Heart left ventricle (tissue), 16 donors: ENCODE data around the gene CADPS2. TPM values are rescaled to one million over a fixed set of nuclear protein-coding genes. Genes with fewer than 3 reads are reported as not detected.
A peak's percentile ranks its signal among the peaks of the same experiment; 100 is the strongest.

Source experiments
- ATAC-seq, 4 donors: fragments of 200-7000 bp; cut with Tn5 transposase; one replicate each; pipeline ENCODE4 v1.9.1; 2020 to 2022; ENCODE audit warnings: moderate library complexity in 4 of 4, mild to moderate bottlenecking in 3 of 4, moderate number of reproducible peaks in 1 of 4
- DNase-seq, 5 donors: peaks; one replicate each; pipeline ENCODE4 v3.0.0-alpha.2; 2020
- H3K27ac ChIP-seq, 12 donors: fragments of 200-600 bp; sonication (generic) in 4 of 12; one replicate each; pipeline versions ENCODE4 v1.5.0 to v1.8.0; 2016 to 2022; ENCODE audit warnings: mild to moderate bottlenecking in 2 of 12
- H3K27me3 ChIP-seq, 9 donors: fragments of 200-600 bp; sonication (generic) in 2 of 9; one replicate each; pipeline versions ENCODE4 v1.5.1 to v1.8.0; 2016 to 2022; ENCODE audit warnings: mild to moderate bottlenecking in 3 of 9
- H3K36me3 ChIP-seq, 9 donors: fragments of 200-600 bp; sonication (generic) in 2 of 9; one replicate each; pipeline versions ENCODE4 v1.5.0 to v1.8.0; 2018 to 2022; ENCODE audit warnings: mild to moderate bottlenecking in 2 of 9
- H3K4me1 ChIP-seq, 12 donors: fragments of 200-600 bp; sonication (generic) in 4 of 12; one replicate each; pipeline versions ENCODE4 v1.5.0 to v1.8.0; 2016 to 2022; ENCODE audit warnings: mild to moderate bottlenecking in 3 of 12
- H3K4me3 ChIP-seq, 12 donors: fragments of 200-600 bp; sonication (generic) in 4 of 12; one replicate each; pipeline versions ENCODE4 v1.5.0 to v1.8.0; 2017 to 2022; ENCODE audit warnings: mild to moderate bottlenecking in 9 of 12, moderate library complexity in 4 of 12
- H3K9me3 ChIP-seq, 12 donors: fragments of 200-600 bp; sonication (generic) in 4 of 12; one replicate each; pipeline versions ENCODE4 v1.5.0 to v1.8.0; 2016 to 2022; ENCODE audit warnings: mild to moderate bottlenecking in 1 of 12
- POLR2A ChIP-seq, 2 donors: fragments of 450-650 bp; IDR thresholded peaks; one replicate each; pipeline ENCODE4 v1.6.1; 2017; ENCODE audit warnings: antibody characterized with exemption in 2 of 2, mild to moderate bottlenecking in 2 of 2, moderate library complexity in 2 of 2
- WGBS, 4 donors: extraction: QIAGEN DNeasy Blood & Tissue Kit in 2 of 4; methylation state at CpG; one replicate each; pipeline versions ENCODE4 v1.1.5 to v1.1.7; 2013 to 2018; 5-methylcytosine and 5-hydroxymethylcytosine counted together
- intact Hi-C, 10 donors: fragments of 100-400 bp; cut with DNase I; formaldehyde crosslinking; loops; one replicate each; pipeline versions ENCODE4 v1.11.1 to v1.14.2; 2022
- polyA plus RNA-seq, 2 donors: library from polyadenylated mRNA; stranded (reverse); fragments of 200-250 nt; gene quantifications; one replicate each; pipeline ENCODE4 v1.2.3, GENCODE V29; 2013
- total RNA-seq, 9 donors: library from RNA; depleted of rRNA in 2 of 9; stranded (reverse); fragments of >200 nt in 2 of 9; fragmentation: NEBNext Ultra II Directional in 3 of 9; extraction: Animal tissue kit (Norgen Biotek cat#: 25700) in 3 of 9; gene quantifications; one replicate each; pipeline versions ENCODE4 v1.1.0 to v1.2.4, GENCODE V29; 2016 to 2023
- TF ChIP-seq, protein P1 (sequence below), 12 donors: fragments of 200-600 bp; sonication (generic) in 4 of 12; IDR thresholded peaks; one replicate each; pipeline versions ENCODE4 v1.5.0 to v1.8.0; 2018 to 2022; ENCODE audit warnings: antibody characterized with exemption in 12 of 12, mild to moderate bottlenecking in 5 of 12
- donor health status: ischemic (EF 13 %, LVEDD 7.1; RV severe dilation, severe dysfunction).
- donor health status: healthy with polysubstance abuse.
- donor health status: DM: no; HTN: yes; CAD: no.
- donor health status: DM: no; HTN: no; CAD: no.
- donor health status: ischemic (EF 25% LVEDD 6.9; RV normal size, moderate dysfunction).
- donor health status: ischemic (EF 25% LVEDD 5.7; RV mildly dilated, moderate dysfunction).
- donor health status: healthy.
- donor health status: DM: yes; HTN: yes; CAD: no.
- donor health status: ischemic (EF 35%, LVEDD 5.7; RV mildly dilated, moderate dysfunction).
- donor health status: nonischemic (EF 11% LVEDD 7.7; RV severe dilation, severe dysfunction).
- donor health status: DM: yes; HTN: yes; CAD: no.
- donor health status: PGD.
- donor health status: ischemic (EF 29% LVEDD 5.4; RV normal size, mild dysfunction).
- donor health status: nonischemic (EF 23%, LVEDD 6.1; RV moderate dilation, normal function).

The CADPS2 gene
- total and polyA plus RNA-seq, 11 donors, result 6.5 to 29.0 (median 10.3) TPM

DNA sequence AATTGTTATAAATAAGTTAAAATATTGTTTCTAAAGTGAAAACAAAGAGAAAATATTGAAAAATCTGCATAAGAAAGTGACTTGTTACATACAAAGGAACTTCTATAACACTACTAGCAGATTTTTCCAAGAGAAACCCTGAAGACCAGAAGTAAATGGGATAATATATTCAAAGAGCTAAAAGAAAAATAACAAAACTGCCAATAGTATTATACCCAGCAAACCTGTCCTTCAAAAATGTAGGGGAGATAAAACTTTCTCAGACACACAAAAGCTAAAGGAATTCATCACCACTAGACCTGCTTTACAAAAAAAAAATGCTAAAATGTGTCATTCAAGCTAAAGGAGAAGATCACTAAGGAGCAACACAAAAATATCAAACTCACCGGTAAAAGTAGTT, 17.0 kb downstream of the CADPS2 start:
- ATAC-seq (no peak), DNase-seq (no peak)
- Histone ChIP-seq H3K36me3 (no peaks in the 10 kb centered on the region), H3K9me3 (peaks cover 0 to 38% (median 21%) of the 10 kb centered on the region in 12 donors), H3K27ac (no peak overlapping the region), H3K4me1 (peaks cover 0 to 17% (median 3%) of the 10 kb centered on the region in 12 donors), H3K4me3 (no peak overlapping the region), H3K27me3 (no peaks in the 10 kb centered on the region)
- intact Hi-C loops, result no loop called here
- no peak for TF ChIP-seq POLR2A (IDR thresholded peaks at IDR 0.05)
- TF ChIP-seq, protein P1, sequence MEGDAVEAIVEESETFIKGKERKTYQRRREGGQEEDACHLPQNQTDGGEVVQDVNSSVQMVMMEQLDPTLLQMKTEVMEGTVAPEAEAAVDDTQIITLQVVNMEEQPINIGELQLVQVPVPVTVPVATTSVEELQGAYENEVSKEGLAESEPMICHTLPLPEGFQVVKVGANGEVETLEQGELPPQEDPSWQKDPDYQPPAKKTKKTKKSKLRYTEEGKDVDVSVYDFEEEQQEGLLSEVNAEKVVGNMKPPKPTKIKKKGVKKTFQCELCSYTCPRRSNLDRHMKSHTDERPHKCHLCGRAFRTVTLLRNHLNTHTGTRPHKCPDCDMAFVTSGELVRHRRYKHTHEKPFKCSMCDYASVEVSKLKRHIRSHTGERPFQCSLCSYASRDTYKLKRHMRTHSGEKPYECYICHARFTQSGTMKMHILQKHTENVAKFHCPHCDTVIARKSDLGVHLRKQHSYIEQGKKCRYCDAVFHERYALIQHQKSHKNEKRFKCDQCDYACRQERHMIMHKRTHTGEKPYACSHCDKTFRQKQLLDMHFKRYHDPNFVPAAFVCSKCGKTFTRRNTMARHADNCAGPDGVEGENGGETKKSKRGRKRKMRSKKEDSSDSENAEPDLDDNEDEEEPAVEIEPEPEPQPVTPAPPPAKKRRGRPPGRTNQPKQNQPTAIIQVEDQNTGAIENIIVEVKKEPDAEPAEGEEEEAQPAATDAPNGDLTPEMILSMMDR (IDR thresholded peaks at IDR 0.05), result no peak
- 42 to 99% (median 72%) methylated on average over 1 of the region's 1 CpG for WGBS, 4 donors

DNA sequence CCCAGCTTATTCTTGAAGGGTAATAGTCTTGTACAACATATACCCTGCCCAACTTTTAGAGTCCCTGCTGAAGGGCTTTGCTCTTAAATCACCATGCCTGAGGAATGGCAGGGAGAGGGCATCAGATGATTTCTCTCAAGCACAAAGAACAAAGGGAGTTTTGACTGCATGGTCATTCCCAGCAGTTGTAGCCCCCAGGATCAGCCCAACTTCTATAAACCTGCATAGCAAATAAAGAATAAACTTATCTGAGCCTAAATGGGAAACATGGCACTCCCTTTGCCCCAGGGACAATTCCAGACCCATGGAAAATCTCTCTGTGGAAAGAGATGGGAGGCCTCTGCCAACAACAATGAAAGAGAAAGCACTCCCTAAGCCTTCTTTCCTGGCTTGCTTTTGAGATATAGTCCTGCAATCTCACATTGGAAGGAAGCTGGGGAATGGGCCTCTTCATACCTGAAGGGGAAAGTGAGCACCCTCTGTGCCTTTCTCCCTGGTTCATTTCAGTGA, 18.7 kb downstream of the CADPS2 start:
- peaks cover 0 to 17% (median 3%) of the 10 kb centered on the region in 12 donors for H3K4me1 ChIP-seq
- intact Hi-C loops, result no loop called here
- no peak for ATAC-seq
- peaks cover 0 to 32% (median 19%) of the 10 kb centered on the region in 12 donors for H3K9me3 ChIP-seq
- no peak for DNase-seq
- TF ChIP-seq POLR2A (IDR thresholded peaks at IDR 0.05), result no peak
- H3K27ac ChIP-seq, result no peak overlapping the region
- H3K36me3 ChIP-seq, result no peaks in the 10 kb centered on the region
- H3K4me3 ChIP-seq, result no peak overlapping the region
- H3K27me3 ChIP-seq, result no peaks in the 10 kb centered on the region

DNA sequence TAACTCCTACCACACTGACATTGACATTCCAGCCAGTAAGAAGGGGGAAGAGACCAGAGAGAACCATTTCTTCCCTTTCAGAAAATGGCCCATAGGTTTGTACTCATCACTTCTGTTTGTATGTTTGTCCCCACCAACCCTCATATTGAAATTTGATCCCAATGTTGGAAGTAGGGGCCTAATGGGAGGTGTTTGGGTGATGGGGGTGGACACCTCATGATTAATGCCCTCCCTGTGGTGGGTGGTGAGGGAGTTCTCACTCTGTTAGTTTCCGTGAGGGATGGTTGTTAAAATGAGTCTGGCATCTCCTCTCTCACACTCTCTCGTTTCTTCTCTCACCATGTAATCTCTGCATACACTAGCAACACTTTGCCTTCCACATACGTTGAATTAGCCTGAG, 21.4 kb downstream of the CADPS2 start:
- no peak for DNase-seq
- H3K9me3 ChIP-seq, result peaks cover 0 to 22% (median 14%) of the 10 kb centered on the region in 12 donors
- no peak overlapping the region for H3K4me3 ChIP-seq
- intact Hi-C loops, result no loop called here
- H3K36me3 ChIP-seq, result no peaks in the 10 kb centered on the region
- no peak for ATAC-seq
- peaks cover 0 to 17% (median 3%) of the 10 kb centered on the region in 12 donors for H3K4me1 ChIP-seq
- TF ChIP-seq, protein P1 (IDR thresholded peaks at IDR 0.05), result no peak
- TF ChIP-seq POLR2A (IDR thresholded peaks at IDR 0.05), result no peak
- WGBS, 4 donors, result 66 to 90% (median 77%) methylated on average over 3 of the region's 3 CpGs
- H3K27ac ChIP-seq, result no peak overlapping the region
- H3K27me3 ChIP-seq, result no peaks in the 10 kb centered on the region

DNA sequence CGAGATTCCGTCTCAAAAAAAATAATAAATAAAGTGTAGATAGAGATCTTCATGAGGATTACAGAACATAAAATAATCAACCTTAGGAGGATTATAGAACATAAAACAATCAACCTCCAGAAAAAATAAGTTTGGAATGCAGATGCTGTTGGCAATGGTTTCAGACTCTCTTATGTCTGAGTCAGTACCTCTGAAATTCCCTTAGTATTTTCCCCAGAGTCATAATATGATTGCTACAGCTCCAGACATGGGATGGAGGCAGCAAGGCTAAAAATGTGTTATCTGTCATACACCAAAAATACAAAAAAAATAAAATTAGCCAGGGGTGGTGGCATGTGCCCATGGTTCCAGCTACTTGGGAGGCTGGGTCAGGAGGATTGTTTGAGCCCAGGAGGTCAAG, 22.2 kb downstream of the CADPS2 start:
- Histone ChIP-seq H3K9me3 (peaks cover 0 to 13% (median 6%) of the 10 kb centered on the region in 12 donors), H3K27ac (no peak overlapping the region), H3K4me3 (no peak overlapping the region), H3K4me1 (peaks cover 0 to 17% (median 3%) of the 10 kb centered on the region in 12 donors), H3K27me3 (no peaks in the 10 kb centered on the region), H3K36me3 (no peaks in the 10 kb centered on the region)
- intact Hi-C loops, result no loop called here
- ATAC-seq (no peak), DNase-seq (no peak)
- 94 to 98% (median 96%) methylated on average over 2 of the region's 2 CpGs for WGBS, 4 donors
- no peak for TF ChIP-seq POLR2A (IDR thresholded peaks at IDR 0.05)
- TF ChIP-seq, protein P1 (IDR thresholded peaks at IDR 0.05), result no peak

DNA sequence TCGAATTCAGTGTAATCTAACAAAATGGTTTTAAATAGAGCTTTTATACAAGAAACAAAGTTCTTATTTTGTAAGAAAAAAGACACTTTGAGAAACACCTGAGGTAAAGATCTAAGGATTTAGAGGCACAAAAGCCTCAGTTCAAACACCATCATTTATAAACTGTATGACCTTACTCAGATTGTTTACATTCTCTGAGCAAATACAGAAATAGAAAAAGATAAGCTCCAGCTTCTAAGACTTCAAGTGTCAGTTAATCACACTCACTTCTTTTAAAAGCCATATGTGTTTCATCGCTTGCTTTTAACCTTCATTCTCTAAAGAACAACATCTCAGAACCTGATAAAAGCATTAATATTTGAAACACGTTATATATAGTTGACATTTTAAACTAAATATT, 27.9 kb downstream of the CADPS2 start:
- Histone ChIP-seq H3K9me3 (peaks cover 0 to 9% (median 0%) of the 10 kb centered on the region in 12 donors), H3K27ac (no peak overlapping the region), H3K4me3 (no peak overlapping the region), H3K27me3 (no peaks in the 10 kb centered on the region), H3K4me1 (no peaks in the 10 kb centered on the region), H3K36me3 (no peaks in the 10 kb centered on the region)
- WGBS, 4 donors, result 44 to 62% (median 58%) methylated on average over 3 of the region's 3 CpGs
- ATAC-seq (peak in 1 of 4 donors; percentile 24), DNase-seq (no peak)
- intact Hi-C loops, result no loop called here
- TF ChIP-seq, protein P1 (IDR thresholded peaks at IDR 0.05), result no peak
- no peak for TF ChIP-seq POLR2A (IDR thresholded peaks at IDR 0.05)
